K562 (cell line): ENCODE results near the gene COL7A1. TPM values are rescaled to one million over a fixed set of nuclear protein-coding genes. Genes with fewer than 3 reads are reported as not detected.

Experiments used
- HDAC6 ChIP-seq: IDR thresholded peaks from 2 replicates; pipeline ENCODE4 v1.6.1; 2012; ENCODE audit warnings: low read depth, mild to moderate bottlenecking, control low read depth, inconsistent platforms, low read length, moderate library complexity
- HDAC8 ChIP-seq: fragments of 450-650 bp; IDR thresholded peaks from 2 replicates; pipeline ENCODE4 v1.6.1; 2016; ENCODE audit warnings: mild to moderate bottlenecking, missing genetic modification characterization, moderate library complexity, missing compliant biosample characterization
- MLX ChIP-seq, 2 experiments: fragments of 450-650 bp in 1 of 2; sonication (generic) in 1 of 2; formaldehyde crosslinking; conservative IDR thresholded peaks; 2 replicates each; pipeline versions ENCODE4 v1.4.0 to v1.8.1; 2020 to 2022; ENCODE audit warnings: mild to moderate bottlenecking in 1 of 2, missing genetic modification reagents in 1 of 2
- NRF1 ChIP-seq, 2 experiments: fragments of 450-650 bp; IDR thresholded peaks in 1 of 2; conservative IDR thresholded peaks in 1 of 2; 2 replicates each; pipeline ENCODE4 v1.6.1; 2014; ENCODE audit warnings: mild to moderate bottlenecking in 2 of 2
- RFX7 ChIP-seq: fragments of 250-450 bp; sonication (Bioruptor Pico); IDR thresholded peaks from 2 replicates; pipeline ENCODE4 v1.5.1; 2021; ENCODE audit warnings: mild to moderate bottlenecking
- TAF15 ChIP-seq: fragments of 200-400 bp; formaldehyde crosslinking; IDR thresholded peaks from 2 replicates; pipeline ENCODE4 v1.6.1; 2017; ENCODE audit warnings: mild to moderate bottlenecking, low read depth, low read length, moderate library complexity
- TSHZ1 ChIP-seq: fragments of 250-450 bp; sonication (Bioruptor Pico); IDR thresholded peaks from 2 replicates; pipeline ENCODE4 v1.4.0; 2020; ENCODE audit warnings: mild to moderate bottlenecking, moderate library complexity
- ZBTB40 ChIP-seq, 2 experiments: fragments of 450-650 bp in 1 of 2; sonication (generic) in 1 of 2; formaldehyde crosslinking in 1 of 2; IDR thresholded peaks; 2 replicates each; pipeline versions ENCODE4 v1.7.1 to v1.9.0; 2016 to 2022; ENCODE audit warnings: inconsistent platforms in 1 of 2, mild to moderate bottlenecking in 1 of 2, missing genetic modification reagents in 1 of 2
- ZC3H8 ChIP-seq: fragments of 450-650 bp; IDR thresholded peaks from 2 replicates; pipeline ENCODE4 v1.6.1; 2017
- ZFP91 ChIP-seq: sonication (generic); formaldehyde crosslinking; IDR thresholded peaks from 2 replicates; pipeline ENCODE4 v1.8.0; 2022; ENCODE audit warnings: mild to moderate bottlenecking, missing genetic modification reagents
- ZNF717 ChIP-seq: fragments of 250-450 bp; sonication (Bioruptor Pico); IDR thresholded peaks from 2 replicates; pipeline ENCODE4 v1.5.0; 2021
- polyA plus RNA-seq, 8 experiments: library from polyadenylated mRNA; depleted of rRNA in 4 of 8; stranded (reverse) in 5 of 8; unstranded in 3 of 8; fragments of >200 nt; fragmentation: Nextera tagmentation in 2 of 8; fragmentation: Illumina TruSeq in 1 of 8; extraction: Ambion mirVana in 2 of 8; extraction: Trizol in 1 of 8; gene quantifications; 2 replicates each; pipeline versions ENCODE4 v1.2.1 to v1.2.3, GENCODE V29; 2011 to 2014; ENCODE audit warnings: inconsistent platforms in 1 of 8, missing spikeins in 1 of 8
- total RNA-seq, 7 experiments: library from RNA; depleted of rRNA in 6 of 7; stranded (reverse); fragments of >200 nt in 6 of 7; fragmentation: Illumina TruSeq in 2 of 7; extraction: Trizol in 2 of 7; gene quantifications; 2 replicates each; pipeline versions ENCODE4 v1.2.1 to v1.2.3, GENCODE V29; 2011 to 2021; ENCODE audit warnings: low replicate concordance in 1 of 7

The COL7A1 gene
- total and polyA plus RNA-seq, 9 of the 15 experiments (the other 6 are each of a cell fraction or from before 2014, with no cell fraction given): 0.09 to 0.66 (median 0.35) TPM; not detected in 3

GRCh38 chr3:48609088-48610005 is 14.2 kb upstream of the COL7A1 start, which contains the start of gene UQCRC1 (continued):
- TF ChIP-seq ZBTB40 (IDR thresholded peaks at IDR 0.05) (no peak), ZBTB40 (CRISPR knock-in tag; IDR thresholded peaks at IDR 0.05) (no peak), ZC3H8 (no peak), ZFP91 (CRISPR knock-in tag) (no peak), NRF1 (conservative IDR thresholded peaks at IDR 0.05 in 1 of 2, IDR thresholded peaks at IDR 0.05 in 1 of 2) (peak; percentile 96 to 97), ZNF717 (CRISPR knock-in tag) (no peak), TSHZ1 (CRISPR knock-in tag) (no peak), HDAC6 (no peak), MLX (CRISPR knock-in tag; conservative IDR thresholded peaks at IDR 0.05) (no peak), HDAC8 (tag) (no peak), TAF15 (no peak), RFX7 (CRISPR knock-in tag) (no peak)
